Measurements from ENCODE around the gene KCNN4.

Gene KCNN4

DNA sequence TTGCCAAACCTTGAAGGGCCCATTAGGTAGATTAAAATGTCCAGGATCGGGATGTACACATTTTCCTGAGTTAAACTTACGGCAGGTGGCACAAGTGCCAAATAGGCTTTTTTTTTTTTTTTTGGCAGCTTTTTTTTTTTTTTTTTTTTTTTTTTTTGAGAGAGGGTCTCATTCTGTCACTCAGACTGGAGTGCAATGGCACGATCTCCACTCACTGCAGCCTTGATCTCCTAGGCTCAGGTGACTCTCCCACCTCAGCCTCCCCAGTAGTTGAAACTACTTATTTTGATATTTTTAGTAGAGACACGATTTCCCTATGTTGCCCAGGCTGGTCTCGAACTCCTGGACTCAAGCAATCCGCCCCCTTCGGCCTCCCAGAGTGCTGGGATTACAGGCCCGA lies 55.9 kb downstream of the KCNN4 start:
- no peak overlapping the region for H3K4me3 ChIP-seq
- DNase-seq (ENCODE audit: low spot score), result no peak
- TF ChIP-seq CTCF (IDR thresholded peaks at IDR 0.05), result no peak
- H3K27ac ChIP-seq, result no peak overlapping the region

GRCh38 chr19:43723588-43723987 lies 57.2 kb downstream of the KCNN4 start:
- Histone ChIP-seq H3K4me3 (no peak overlapping the region), H3K27ac (no peak overlapping the region)
- no peak for TF ChIP-seq CTCF (IDR thresholded peaks at IDR 0.05)
- DNase-seq (ENCODE audit: low spot score), result no peak

GRCh38 chr19:43721469-43722048 lies 59.2 kb downstream of the KCNN4 start:
- TF ChIP-seq CTCF (IDR thresholded peaks at IDR 0.05), result no peak
- H3K4me3 ChIP-seq, result no peak overlapping the region
- no peak for DNase-seq (ENCODE audit: low spot score)
- H3K27ac ChIP-seq, result no peak overlapping the region

DNA sequence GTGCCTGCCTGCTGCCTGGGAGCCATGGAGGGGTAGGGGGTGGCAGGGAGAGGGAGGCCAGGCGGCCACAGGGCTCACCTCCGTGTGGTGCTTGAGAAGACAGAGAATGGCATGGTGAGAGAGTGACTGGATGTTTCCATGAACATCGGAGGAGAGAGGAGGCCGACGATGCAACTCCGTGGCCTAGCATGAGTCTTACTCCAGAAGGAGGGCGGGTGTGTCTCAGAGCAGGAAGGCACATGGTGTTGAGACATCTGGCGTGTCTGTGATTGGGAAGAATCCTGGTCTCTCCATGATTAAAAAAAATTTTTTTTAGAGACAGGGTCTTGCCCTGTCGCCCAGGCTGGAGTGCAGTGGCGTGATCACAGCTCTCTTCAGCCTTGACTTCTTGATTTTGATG lies 59.8 kb downstream of the KCNN4 start:
- H3K4me3 ChIP-seq, result no peak overlapping the region
- DNase-seq (ENCODE audit: low spot score), result no peak
- no peak for TF ChIP-seq CTCF (IDR thresholded peaks at IDR 0.05)
- H3K27ac ChIP-seq, result no peak overlapping the region

GRCh38 chr19:43719918-43720317 lies 60.9 kb downstream of the KCNN4 start:
- Histone ChIP-seq H3K4me3 (no peak overlapping the region), H3K27ac (no peak overlapping the region)
- no peak for TF ChIP-seq CTCF (IDR thresholded peaks at IDR 0.05)
- DNase-seq (ENCODE audit: low spot score), result no peak

GRCh38 chr19:43719378-43719868 lies 61.4 kb downstream of the KCNN4 start:
- H3K4me3 ChIP-seq, result no peak overlapping the region
- no peak for TF ChIP-seq CTCF (IDR thresholded peaks at IDR 0.05)
- no peak for DNase-seq (ENCODE audit: low spot score)
- no peak overlapping the region for H3K27ac ChIP-seq

DNA sequence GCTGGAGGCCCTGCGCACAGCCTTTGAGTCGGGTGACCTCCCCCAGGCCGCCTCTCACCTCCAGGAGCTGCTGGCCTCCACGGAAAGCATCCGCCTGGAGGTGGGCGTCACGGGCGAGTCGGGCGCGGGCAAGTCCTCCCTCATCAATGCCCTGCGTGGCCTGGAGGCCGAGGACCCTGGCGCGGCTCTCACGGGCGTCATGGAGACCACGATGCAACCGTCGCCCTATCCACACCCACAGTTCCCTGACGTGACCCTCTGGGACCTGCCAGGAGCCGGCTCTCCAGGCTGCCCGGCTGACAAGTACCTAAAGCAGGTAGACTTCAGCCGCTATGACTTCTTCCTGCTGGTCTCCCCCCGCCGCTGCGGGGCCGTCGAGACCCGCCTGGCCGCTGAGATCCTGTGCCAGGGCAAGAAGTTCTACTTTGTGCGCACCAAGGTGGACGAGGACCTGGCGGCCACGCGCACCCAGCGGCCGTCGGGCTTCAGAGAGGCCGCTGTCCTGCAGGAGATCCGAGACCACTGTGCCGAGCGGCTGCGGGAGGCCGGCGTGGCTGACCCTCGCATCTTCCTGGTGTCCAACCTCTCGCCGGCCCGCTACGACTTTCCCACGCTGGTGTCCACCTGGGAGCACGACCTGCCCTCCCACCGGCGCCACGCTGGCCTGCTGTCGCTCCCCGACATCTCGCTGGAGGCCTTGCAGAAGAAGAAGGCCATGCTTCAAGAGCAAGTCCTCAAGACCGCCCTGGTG lies 62.0 kb downstream of the KCNN4 start:
- no peak overlapping the region for H3K27ac ChIP-seq
- no peak for DNase-seq (ENCODE audit: low spot score)
- no peak for TF ChIP-seq CTCF (IDR thresholded peaks at IDR 0.05)
- no peak overlapping the region for H3K4me3 ChIP-seq

All from coronary artery (tissue), 2 donors.